Fibroblast of villous mesenchyme (primary cell): Measurements from ENCODE around the gene TMEM178A. TPM values are rescaled to one million over a fixed set of nuclear protein-coding genes. Genes with fewer than 3 reads are reported as not detected.

Experiments
- DNase-seq: peaks from one replicate; pipeline ENCODE4 v3.0.0-alpha.2; 2010; ENCODE audit warnings: low read depth
- H3K4me3 ChIP-seq: 2 replicates; pipeline ENCODE4 v1.5.1; 2011; ENCODE audit warnings: low read depth, mild to moderate bottlenecking, low read length
- CTCF ChIP-seq: IDR thresholded peaks from 2 replicates; pipeline ENCODE4 v1.5.1; 2012; ENCODE audit warnings: low read depth, mild to moderate bottlenecking, low read length; ENCODE audit not compliant: insufficient read depth
- total RNA-seq: library from RNA; depleted of rRNA; stranded (reverse); fragments of >200 nt; gene quantifications from 2 replicates; pipeline ENCODE4 v1.2.3, GENCODE V29; 2012

The TMEM178A gene
- total RNA-seq, 1 donor, result 0.43 TPM

DNA sequence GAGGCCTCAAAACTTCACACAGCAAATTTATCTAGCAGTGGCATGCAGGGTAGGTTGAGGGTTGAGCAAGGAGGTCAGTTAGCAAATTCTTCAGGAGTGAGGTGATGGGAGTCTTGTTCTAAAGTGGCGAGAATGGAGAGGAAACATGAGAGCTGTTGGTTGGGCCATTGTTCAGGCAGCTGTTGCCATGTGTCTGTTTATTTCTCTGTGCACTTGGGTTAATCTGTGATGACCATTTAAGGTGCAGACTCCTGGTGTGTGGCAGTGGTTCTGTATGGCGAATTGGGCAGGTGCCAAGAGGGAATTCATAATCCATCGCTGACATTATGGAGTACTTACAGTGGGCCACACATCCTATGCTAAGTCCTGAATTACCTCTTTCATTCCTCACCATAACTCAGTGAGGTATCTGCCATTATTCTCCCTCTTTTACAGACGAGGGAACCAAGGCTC, 30.4 kb downstream of the TMEM178A start:
- DNase-seq, result peak; percentile 92
- no peak for TF ChIP-seq CTCF
- no peak overlapping the region for H3K4me3 ChIP-seq

DNA sequence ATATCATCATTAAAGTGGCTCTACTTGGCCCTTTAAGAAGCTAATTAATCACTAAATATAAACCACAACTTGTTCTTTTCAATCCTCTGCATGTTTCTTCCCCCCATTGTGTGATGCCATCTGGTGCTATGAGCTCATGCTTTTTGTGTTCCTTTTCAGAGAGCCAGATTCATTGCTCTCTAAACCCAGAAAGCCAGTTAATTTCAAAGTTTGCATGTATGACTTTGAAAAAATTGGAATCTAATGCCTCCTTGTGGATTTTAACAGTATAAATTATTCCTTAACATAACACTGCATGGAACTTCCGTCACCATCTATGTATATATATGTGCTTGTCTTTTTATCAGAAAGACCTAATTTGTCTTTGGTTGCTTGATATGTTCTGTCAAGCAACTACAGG, 31.1 kb downstream of the TMEM178A start:
- peak; percentile 44 for TF ChIP-seq CTCF
- H3K4me3 ChIP-seq, result no peak overlapping the region
- peak; percentile 79 for DNase-seq

DNA sequence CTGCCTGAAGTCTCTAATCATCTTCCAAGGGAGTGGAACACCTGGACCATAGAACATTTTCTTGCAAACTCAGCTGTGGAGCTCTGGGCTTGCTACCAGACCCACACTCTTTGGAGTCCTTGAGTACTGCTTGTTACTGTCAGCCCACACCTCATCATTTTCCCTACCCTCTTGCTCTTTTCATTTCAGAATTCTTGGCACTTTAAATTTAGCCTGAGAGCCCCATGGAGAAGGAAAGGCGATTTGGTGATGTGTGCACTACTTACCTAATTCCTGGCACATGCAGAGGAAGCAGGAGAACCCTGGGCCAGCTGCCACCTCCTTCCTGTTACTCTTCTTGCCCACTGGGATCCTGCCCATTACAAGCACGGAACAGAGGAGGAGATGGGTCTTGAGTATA, 31.7 kb downstream of the TMEM178A start:
- H3K4me3 ChIP-seq, result no peak overlapping the region
- no peak for DNase-seq
- no peak for TF ChIP-seq CTCF

GRCh38 chr2:39701137-39701536, 35.4 kb downstream of the TMEM178A start:
- H3K4me3 ChIP-seq, result no peak overlapping the region
- DNase-seq, result no peak
- TF ChIP-seq CTCF, result no peak

DNA sequence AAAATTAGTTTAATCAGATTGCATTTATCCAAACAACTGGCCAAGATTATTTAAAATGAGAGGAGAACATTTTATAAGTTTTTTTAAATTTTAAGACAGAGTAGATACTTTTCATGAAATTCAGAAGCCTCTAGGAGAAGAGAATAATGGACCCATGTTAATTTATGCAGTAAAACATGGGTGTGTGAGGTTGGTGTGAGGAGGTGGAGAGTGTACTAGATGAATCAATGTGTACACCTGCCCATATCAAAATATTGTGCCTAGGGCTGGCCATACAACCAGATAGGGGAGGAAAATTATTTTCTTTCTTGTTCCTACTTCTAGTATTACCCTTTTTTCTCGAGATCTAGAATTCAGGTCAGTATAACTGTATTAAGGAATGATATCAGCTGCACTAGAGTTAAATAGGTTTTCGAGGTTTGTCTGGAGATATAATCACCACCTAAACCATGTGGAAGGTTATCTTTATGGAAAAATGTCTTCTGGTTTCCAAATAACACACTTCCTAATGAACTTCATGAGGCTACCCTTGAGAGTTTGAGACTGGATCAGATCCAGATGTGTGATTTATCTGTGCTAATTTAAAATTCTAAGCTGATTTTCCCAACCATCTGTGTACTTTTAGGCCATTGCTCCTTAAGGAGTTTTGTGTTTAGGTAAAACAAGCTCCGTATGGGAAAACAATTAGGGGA, 37.6 kb downstream of the TMEM178A start:
- no peak overlapping the region for H3K4me3 ChIP-seq
- no peak for TF ChIP-seq CTCF
- DNase-seq, result no peak

DNA sequence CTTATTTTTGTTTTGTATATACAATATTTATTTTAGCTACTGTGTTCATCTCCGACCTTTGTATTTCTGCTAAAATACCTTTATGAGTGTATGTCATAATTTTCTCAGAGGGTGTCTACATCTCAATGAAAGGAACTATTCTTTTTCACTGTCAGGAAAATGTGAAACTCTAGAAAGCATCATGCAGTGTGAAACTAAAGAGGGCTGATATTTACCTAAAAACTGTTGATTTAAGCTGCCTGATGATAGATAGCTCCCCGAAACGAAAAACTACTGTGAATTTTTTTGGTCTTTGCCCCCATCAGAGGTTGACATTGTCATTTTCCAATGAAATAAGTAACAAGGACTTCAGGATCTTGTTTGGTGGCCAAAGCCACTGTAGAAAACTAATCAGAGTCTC, 38.8 kb downstream of the TMEM178A start:
- H3K4me3 ChIP-seq, result no peak overlapping the region
- TF ChIP-seq CTCF, result no peak
- no peak for DNase-seq

DNA sequence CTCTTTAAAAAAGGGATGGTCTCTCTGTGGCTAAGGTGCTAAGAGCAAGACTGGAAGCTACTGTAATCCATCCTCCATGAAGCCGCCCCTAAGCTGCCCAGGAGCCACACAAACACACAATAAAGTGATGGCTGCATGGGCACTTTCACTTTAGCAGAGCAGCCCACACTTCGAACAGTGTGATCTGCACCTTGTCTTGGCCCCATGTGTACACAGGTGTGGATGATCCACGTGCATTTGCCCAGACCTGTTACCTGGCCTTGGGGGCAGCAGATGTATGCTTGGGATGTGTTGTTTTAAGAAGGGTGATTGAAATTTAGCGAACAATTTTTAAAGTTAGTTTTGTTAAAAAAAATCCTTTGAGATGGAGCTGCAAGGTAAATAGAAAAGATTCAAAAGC, 39.9 kb downstream of the TMEM178A start:
- DNase-seq, result no peak
- no peak overlapping the region for H3K4me3 ChIP-seq
- TF ChIP-seq CTCF, result no peak
